DND-41 (cell line): Measurements from ENCODE around the gene SYNE3.

Experiments used
- CTCF ChIP-seq: IDR thresholded peaks from 2 replicates; pipeline ENCODE4 v1.5.1; 2012; ENCODE audit warnings: borderline replicate concordance, low read length, moderate library complexity, mild to moderate bottlenecking; ENCODE audit not compliant: poor library complexity, severe bottlenecking; ENCODE audit errors: extremely low read depth
- EZH2 ChIP-seq: IDR thresholded peaks from 3 replicates; pipeline ENCODE4 v1.6.1; 2012; ENCODE audit warnings: borderline replicate concordance, low read depth, mild to moderate bottlenecking, moderate library complexity, low read length, inconsistent platforms; ENCODE audit not compliant: severe bottlenecking

GRCh38 chr14:95513291-95513690 is 3.2 kb downstream of the SYNE3 start:
- TF ChIP-seq EZH2 (no peak), CTCF (no peak)
